ACHN (cell line): ENCODE measurements around the gene AAR2.

Experiments
- DNase-seq: peaks from one replicate; pipeline ENCODE4 v3.0.0-alpha.2; 2015
- in situ Hi-C: cut with HindIII; loops from 2 replicates; pipeline ENCODE4 v1.10.0; 2017; ENCODE audit warnings: low sequenced_read_pairs, low pct_ligation_motif_present, low pct_unique_long_range_greater_than_20kb

Gene AAR2

GRCh38 chr20:36216314-36217025 lies 19.8 kb upstream of the AAR2 start:
- no peak for DNase-seq
- in situ Hi-C loops: no loop called here

GRCh38 chr20:36217226-36217625 lies 19.1 kb upstream of the AAR2 start:
- in situ Hi-C loops: no loop called here
- no peak for DNase-seq

GRCh38 chr20:36218380-36219064 lies 17.8 kb upstream of the AAR2 start:
- DNase-seq: no peak
- in situ Hi-C loops: no loop called here

DNA sequence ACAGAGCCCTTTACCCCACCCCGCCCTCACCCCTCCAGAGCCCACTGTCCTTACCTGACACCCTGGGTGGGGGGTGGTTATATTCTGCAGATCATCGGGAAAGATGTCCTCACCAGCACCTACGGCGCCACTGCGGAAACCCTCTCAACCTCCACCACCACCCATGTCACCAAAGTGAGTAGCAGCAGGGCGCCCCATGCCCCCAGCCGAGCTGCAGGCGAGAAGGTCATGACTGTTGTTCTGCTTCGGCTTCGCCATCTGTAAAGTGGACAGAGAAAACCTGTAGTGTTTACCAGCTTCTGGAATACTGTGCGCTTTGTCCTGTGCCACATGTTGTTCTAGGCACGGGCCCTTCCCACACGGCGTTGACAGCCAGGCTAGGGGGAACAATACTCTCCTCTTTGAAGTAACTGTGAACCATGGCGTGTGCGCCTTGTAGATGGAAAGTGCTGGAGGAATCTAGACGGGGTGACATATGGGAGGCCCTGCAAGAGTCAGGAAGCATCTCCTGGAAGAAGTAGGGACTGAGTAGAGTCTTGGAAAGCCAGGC lies 16.5 kb upstream of the AAR2 start:
- in situ Hi-C loops: no loop called here
- DNase-seq: no peak

- in situ Hi-C loops: no loop called here
- DNase-seq: no peak
These were observed 10.6 kb upstream of the AAR2 start for GRCh38 chr20:36225666-36226065.

- no peak for DNase-seq
- in situ Hi-C loops: no loop called here
These were observed 7.5 kb upstream of the AAR2 start for GRCh38 chr20:36228770-36229169.

DNA sequence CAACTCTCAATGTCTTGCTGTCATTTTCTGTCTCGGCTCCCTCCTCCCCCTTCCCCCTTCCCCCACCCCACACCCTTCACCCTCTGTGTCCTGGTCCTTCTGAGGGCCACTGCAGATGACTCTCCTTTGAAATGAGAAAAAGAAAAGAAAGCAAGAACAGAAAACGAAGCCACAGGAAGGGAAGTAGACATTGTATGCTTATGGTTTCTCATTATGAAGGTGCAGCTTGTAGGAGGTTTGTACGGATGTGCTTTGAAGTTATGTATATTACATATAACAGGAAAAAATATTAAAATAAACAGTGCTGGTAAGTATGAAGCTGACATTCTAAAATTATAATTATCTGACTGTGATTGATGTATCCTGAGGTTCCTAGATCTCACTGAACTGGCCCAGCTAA lies 6.3 kb upstream of the AAR2 start:
- no peak for DNase-seq
- in situ Hi-C loops: no loop called here

DNA sequence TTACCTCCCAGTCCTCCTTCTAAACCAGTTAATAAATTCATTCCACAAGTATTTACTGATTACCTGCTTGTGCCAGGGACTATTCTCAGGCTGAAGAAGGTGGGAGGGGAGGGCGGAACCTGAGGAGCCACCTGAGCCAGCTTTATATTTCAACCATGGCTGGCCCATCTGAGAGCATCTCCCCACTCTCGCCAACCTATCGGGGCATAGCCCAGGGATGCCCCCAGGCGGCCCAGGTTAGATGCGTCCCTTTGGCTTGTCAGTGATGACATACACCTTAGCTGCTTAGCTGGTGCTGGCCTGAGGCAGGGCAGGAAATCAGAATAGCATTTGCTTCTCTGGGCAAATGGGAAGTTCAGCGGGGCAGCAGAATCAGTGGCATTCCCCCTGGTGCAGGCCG lies 4.9 kb upstream of the AAR2 start:
- in situ Hi-C loops: no loop called here
- DNase-seq: no peak

GRCh38 chr20:36234771-36235320 lies 1.4 kb upstream of the AAR2 start:
- DNase-seq: no peak
- in situ Hi-C loops: no loop called here

GRCh38 chr20:36236786-36237121 lies 476 bp downstream of the AAR2 start:
- peak; percentile 0 for DNase-seq
- in situ Hi-C loops: no loop called here

- no peak for DNase-seq
- in situ Hi-C loops: no loop called here
These were observed 1.2 kb downstream of the AAR2 start for GRCh38 chr20:36237477-36237876.

DNA sequence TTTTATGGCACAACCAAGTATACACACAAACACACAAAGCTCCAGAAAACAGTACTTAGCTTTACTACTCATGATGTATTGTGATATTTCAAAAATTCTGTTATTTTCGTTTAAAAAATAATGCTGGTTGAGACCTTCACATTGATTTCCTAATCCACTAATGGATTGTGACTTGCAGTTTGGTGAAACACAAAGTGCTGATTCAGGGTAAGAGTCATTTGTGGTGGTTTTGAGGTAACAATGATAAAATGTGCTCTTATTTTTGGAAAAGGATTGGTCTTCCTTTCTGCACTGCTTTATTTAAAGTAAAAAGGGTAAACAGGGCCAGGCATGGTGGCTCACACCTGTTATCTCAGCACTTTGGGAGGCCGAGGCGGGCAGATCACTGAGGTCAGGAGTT lies 1.9 kb downstream of the AAR2 start:
- DNase-seq: no peak
- in situ Hi-C loops: no loop called here

- no peak for DNase-seq
- in situ Hi-C loops: no loop called here
These were observed 2.5 kb downstream of the AAR2 start for GRCh38 chr20:36238760-36239159.

DNA sequence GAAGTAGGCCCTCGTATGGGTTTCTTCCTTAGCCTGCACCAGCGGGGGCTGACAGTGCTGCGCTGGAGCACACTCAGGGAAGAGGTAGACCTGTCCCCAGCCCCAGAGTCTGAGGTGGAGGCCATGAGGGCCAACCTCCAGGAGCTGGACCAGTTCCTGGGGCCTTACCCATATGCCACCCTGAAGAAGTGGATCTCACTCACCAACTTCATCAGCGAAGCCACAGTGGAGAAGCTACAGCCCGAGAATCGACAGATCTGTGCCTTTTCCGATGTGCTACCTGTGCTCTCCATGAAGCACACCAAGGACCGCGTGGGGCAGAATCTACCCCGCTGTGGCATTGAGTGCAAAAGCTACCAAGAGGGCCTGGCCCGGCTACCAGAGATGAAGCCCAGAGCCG lies 3.8 kb downstream of the AAR2 start:
- in situ Hi-C loops: no loop called here
- DNase-seq: no peak

DNA sequence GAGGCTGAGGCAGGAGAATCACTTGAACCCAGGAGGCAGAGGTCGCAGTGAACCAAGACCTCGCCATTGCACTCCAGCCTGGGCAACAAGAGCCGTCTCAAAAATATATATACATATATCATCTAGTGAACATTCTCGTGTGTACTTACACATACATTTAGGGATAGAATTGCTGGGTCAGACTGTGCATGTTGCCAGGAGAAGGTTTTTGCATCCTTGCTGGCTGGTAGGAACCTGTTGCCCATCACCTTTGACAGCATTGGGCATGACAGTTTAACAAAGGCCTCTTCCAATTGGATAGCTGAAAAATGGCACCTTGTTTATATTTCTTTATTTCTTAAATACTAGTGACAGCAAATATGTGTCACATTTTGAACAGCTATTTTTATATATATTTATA lies 5.4 kb downstream of the AAR2 start:
- DNase-seq: no peak
- in situ Hi-C loops: no loop called here

DNA sequence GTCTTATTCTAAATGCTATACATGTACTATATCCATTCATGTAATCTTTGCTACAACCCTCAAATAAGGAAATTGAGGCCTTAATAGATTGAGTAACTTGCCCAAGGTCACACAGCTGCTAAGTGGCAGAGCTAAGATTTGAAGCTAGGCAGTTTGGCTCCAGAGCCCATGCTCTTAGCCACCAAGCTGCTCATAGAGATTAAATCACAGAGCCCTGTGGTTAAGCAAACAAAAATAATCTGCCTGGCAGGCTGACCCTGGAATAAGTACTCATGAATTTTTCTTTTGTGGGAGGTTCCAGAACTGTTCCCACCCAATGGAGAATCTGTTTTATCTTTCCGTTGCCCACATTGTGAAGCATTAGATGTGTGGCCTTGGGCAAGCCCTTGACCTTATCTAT lies 7.4 kb downstream of the AAR2 start:
- in situ Hi-C loops: no loop called here
- DNase-seq: no peak

- no peak for DNase-seq
- in situ Hi-C loops: no loop called here
These were observed 10.1 kb downstream of the AAR2 start for GRCh38 chr20:36246401-36246800.

- DNase-seq: no peak
- in situ Hi-C loops: no loop called here
These were observed 12.6 kb downstream of the AAR2 start for GRCh38 chr20:36248836-36249235.

DNA sequence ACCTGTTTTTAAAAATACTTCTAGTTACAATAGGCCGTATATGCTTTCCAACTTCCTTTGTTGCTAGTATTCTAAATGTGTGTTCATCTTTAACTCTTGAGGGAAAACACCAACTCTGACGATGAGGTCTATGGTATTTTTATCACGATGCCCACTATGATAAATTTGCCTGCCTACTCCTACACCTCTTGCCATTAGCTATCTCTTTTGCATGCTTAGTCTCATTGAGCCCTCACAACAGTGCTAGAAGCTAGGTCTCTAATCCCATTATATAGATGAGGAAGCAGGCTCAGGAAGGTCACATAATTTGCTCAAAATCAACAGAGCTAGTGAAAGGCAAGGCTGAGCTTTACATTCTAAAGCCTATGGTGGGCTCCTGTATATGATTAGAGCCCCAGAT lies 13.2 kb downstream of the AAR2 start:
- in situ Hi-C loops: no loop called here
- no peak for DNase-seq

GRCh38 chr20:36251426-36251825 lies 15.1 kb downstream of the AAR2 start:
- no peak for DNase-seq
- in situ Hi-C loops: no loop called here
